Kidney (tissue), 14 donors: ENCODE measurements around the gene NALCN. TPM values are rescaled to one million over a fixed set of nuclear protein-coding genes. Genes with fewer than 3 reads are reported as not detected.

Source experiments
- DNase-seq, 5 donors: peaks; one replicate each; pipeline ENCODE4 v3.0.0-alpha.2; 2013 to 2020
- FAIRE-seq: peaks from 2 replicates; lab custom pipeline; 2012; peaks lifted over from hg19 to GRCh38; lab: Jason Lieb, UNC
- H3K27ac ChIP-seq, 2 donors: one replicate each; pipeline ENCODE4 v1.7.0; 2013; ENCODE audit warnings: low read depth in 2 of 2, low read length in 2 of 2, inconsistent platforms in 1 of 2
- H3K27me3 ChIP-seq: one replicate; pipeline ENCODE4 v1.7.1; 2013; ENCODE audit warnings: low read length, inconsistent platforms; ENCODE audit not compliant: control insufficient read depth, insufficient read depth
- H3K36me3 ChIP-seq, 3 donors: one replicate each; pipeline versions ENCODE4 v1.7.0 to v1.7.1; 2013; ENCODE audit warnings: low read length in 3 of 3, control low read depth in 1 of 3, inconsistent platforms in 1 of 3; ENCODE audit not compliant: insufficient read depth in 3 of 3, control insufficient read depth in 2 of 3
- H3K4me1 ChIP-seq, 3 donors: one replicate each; pipeline versions ENCODE4 v1.7.0 to v1.7.1; 2013; ENCODE audit warnings: low read length in 3 of 3, inconsistent platforms in 1 of 3, low read depth in 1 of 3; ENCODE audit not compliant: control insufficient read depth in 2 of 3, insufficient read depth in 2 of 3
- H3K4me3 ChIP-seq, 3 donors: one replicate each; pipeline versions ENCODE4 v1.7.0 to v1.8.1; 2013; ENCODE audit warnings: low read length in 3 of 3, control low read depth in 1 of 3, inconsistent platforms in 1 of 3
- H3K9ac ChIP-seq, 3 donors: one replicate each; pipeline versions ENCODE4 v1.7.0 to v1.7.1; 2013; ENCODE audit warnings: low read length in 3 of 3, control low read depth in 1 of 3, inconsistent platforms in 1 of 3
- H3K9me3 ChIP-seq, 3 donors: one replicate each; pipeline versions ENCODE4 v1.7.0 to v1.7.1; 2013; ENCODE audit warnings: low read length in 3 of 3, control low read depth in 1 of 3, inconsistent platforms in 1 of 3; ENCODE audit not compliant: control insufficient read depth in 2 of 3, insufficient read depth in 1 of 3
- intact Hi-C: fragments of 100-400 bp; cut with DNase I; formaldehyde crosslinking; loops from one replicate; pipeline ENCODE4 v1.11.1; 2022
- polyA plus RNA-seq: library from polyadenylated mRNA; stranded (reverse); fragments of 350-450 nt; fragmentation: Illumina TruSeq; extraction: RNeasy Lipid Tissue Mini Kit (QIAGEN cat#74804); gene quantifications from one replicate; pipeline ENCODE4 v1.2.3, GENCODE V29; 2014; ENCODE audit warnings: low read depth, low replicate concordance; ENCODE audit not compliant: insufficient read depth
- total RNA-seq: library from RNA; stranded (reverse); fragmentation: NEBNext Ultra II Directional; extraction: Animal tissue kit (Norgen Biotek cat#: 25700); gene quantifications from one replicate; pipeline ENCODE4 v1.2.1, GENCODE V29; 2021
- TF ChIP-seq, protein P1 (sequence below): IDR thresholded peaks from 3 replicates; pipeline ENCODE4 v1.5.1; 2012; ENCODE audit warnings: mild to moderate bottlenecking, moderate library complexity, borderline replicate concordance; ENCODE audit not compliant: insufficient read depth; ENCODE audit errors: extremely low read depth
- donor health status: control.
- donor health status: control.
- donor health status: control.
- donor health status: control.
- donor health status: control.
- donor health status: DM: yes; HTN: yes; CAD: no.
- donor health status: Normal renal cell carcinoma (clear cell type).

NALCN gene
- total and polyA plus RNA-seq, 2 donors from 2014 or later = 0.43 to 2.4 TPM

DNA sequence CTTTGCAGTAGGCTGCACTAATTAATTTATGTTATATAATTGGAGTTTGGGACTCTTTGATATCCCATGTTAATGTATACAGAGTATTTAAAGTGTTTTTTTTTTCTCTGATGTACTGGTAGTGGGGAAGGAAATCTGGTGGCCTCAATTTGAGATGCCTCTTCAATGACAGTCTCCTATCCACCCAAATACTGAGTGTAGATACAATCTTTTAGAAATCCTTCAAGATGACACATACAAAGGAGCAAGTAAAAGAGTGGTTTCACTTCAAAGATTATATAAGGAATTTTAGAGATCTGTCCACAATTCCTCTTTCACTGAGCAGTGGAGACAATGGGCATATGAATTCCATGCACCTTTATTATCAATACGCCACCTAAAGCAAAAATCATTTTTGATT, 15.1 kb downstream of the NALCN start:
- no peaks in the 10 kb centered on the region for H3K4me1 ChIP-seq
- no peak for FAIRE-seq
- H3K27me3 ChIP-seq = no peaks in the 10 kb centered on the region
- DNase-seq = no peak
- no peak overlapping the region for H3K9ac ChIP-seq
- H3K4me3 ChIP-seq = no peak overlapping the region
- intact Hi-C loops = no loop called here
- H3K36me3 ChIP-seq = no peaks in the 10 kb centered on the region
- H3K27ac ChIP-seq = no peak overlapping the region
- H3K9me3 ChIP-seq = peaks cover 0 to 2% (median 0%) of the 10 kb centered on the region in 3 donors
- TF ChIP-seq, protein P1, sequence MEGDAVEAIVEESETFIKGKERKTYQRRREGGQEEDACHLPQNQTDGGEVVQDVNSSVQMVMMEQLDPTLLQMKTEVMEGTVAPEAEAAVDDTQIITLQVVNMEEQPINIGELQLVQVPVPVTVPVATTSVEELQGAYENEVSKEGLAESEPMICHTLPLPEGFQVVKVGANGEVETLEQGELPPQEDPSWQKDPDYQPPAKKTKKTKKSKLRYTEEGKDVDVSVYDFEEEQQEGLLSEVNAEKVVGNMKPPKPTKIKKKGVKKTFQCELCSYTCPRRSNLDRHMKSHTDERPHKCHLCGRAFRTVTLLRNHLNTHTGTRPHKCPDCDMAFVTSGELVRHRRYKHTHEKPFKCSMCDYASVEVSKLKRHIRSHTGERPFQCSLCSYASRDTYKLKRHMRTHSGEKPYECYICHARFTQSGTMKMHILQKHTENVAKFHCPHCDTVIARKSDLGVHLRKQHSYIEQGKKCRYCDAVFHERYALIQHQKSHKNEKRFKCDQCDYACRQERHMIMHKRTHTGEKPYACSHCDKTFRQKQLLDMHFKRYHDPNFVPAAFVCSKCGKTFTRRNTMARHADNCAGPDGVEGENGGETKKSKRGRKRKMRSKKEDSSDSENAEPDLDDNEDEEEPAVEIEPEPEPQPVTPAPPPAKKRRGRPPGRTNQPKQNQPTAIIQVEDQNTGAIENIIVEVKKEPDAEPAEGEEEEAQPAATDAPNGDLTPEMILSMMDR = no peak

GRCh38 chr13:101399365-101399764, 16.9 kb downstream of the NALCN start:
- intact Hi-C loops = no loop called here
- H3K4me1 ChIP-seq = no peaks in the 10 kb centered on the region
- no peak overlapping the region for H3K4me3 ChIP-seq
- TF ChIP-seq, protein P1 = no peak
- no peak overlapping the region for H3K9ac ChIP-seq
- DNase-seq (no peak), FAIRE-seq (no peak)
- no peak overlapping the region for H3K27ac ChIP-seq
- no peaks in the 10 kb centered on the region for H3K27me3 ChIP-seq
- H3K36me3 ChIP-seq = no peaks in the 10 kb centered on the region
- H3K9me3 ChIP-seq = no peaks in the 10 kb centered on the region

DNA sequence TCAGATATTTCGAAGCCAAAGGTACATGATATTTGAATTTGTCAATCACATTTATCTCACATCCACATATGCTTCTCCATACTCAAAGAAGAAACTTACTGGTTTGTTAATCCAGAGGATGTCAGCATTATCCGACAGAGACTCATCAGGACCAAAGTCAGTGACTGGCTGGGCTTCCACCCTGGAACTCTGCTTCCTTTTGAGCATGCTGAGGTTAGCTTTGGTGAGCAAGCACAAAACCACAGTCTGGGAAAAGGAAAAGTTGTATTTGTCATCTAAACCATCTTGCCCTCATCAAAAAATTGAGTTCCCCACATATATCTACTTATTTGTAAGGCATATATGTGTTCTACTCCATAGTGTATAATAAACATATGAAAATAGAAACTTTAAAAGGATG, 17.4 kb downstream of the NALCN start:
- intact Hi-C loops = no loop called here
- Histone ChIP-seq H3K4me1 (no peaks in the 10 kb centered on the region), H3K9me3 (no peaks in the 10 kb centered on the region), H3K27me3 (no peaks in the 10 kb centered on the region), H3K9ac (no peak overlapping the region), H3K36me3 (no peaks in the 10 kb centered on the region), H3K4me3 (no peak overlapping the region), H3K27ac (no peak overlapping the region)
- TF ChIP-seq, protein P1 = no peak
- FAIRE-seq = no peak
- no peak for DNase-seq

GRCh38 chr13:101398191-101398590, 18.1 kb downstream of the NALCN start:
- Histone ChIP-seq H3K36me3 (no peaks in the 10 kb centered on the region), H3K27ac (no peak overlapping the region), H3K4me1 (no peaks in the 10 kb centered on the region), H3K4me3 (no peak overlapping the region), H3K9ac (no peak overlapping the region), H3K9me3 (no peaks in the 10 kb centered on the region), H3K27me3 (no peaks in the 10 kb centered on the region)
- DNase-seq = no peak
- FAIRE-seq = no peak
- TF ChIP-seq, protein P1 = no peak
- intact Hi-C loops = no loop called here
